Sigmoid colon (tissue), 4 donors: ENCODE measurements around the gene PIF1.

Experiments
- CTCF ChIP-seq, 4 experiments: fragments of 450-650 bp in 3 of 4; fragments of 200-600 bp in 1 of 4; IDR thresholded peaks; one replicate each; pipeline ENCODE4 v1.5.1; 2016 to 2019; ENCODE audit warnings: antibody characterized with exemption in 4 of 4, mild to moderate bottlenecking in 3 of 4, moderate library complexity in 2 of 4
- EP300 ChIP-seq, 4 donors: sonication (generic); formaldehyde crosslinking; IDR thresholded peaks; one replicate each; pipeline ENCODE4 v1.6.1; 2017; ENCODE audit warnings: antibody characterized with exemption in 4 of 4
- POLR2AphosphoS5 ChIP-seq, 4 donors: sonication (generic); formaldehyde crosslinking; IDR thresholded peaks; one replicate each; pipeline ENCODE4 v1.6.1; 2017; ENCODE audit warnings: antibody characterized with exemption in 4 of 4

GRCh38 chr15:64792282-64792681 lies 33.2 kb downstream of the PIF1 start:
- TF ChIP-seq CTCF (IDR thresholded peaks at IDR 0.05) (no peak), EP300 (IDR thresholded peaks at IDR 0.05) (no peak), POLR2AphosphoS5 (IDR thresholded peaks at IDR 0.05) (no peak)
